Fibroblast of skin of left quadriceps (primary cell): Measurements from ENCODE around the gene SCN2A.
"Not testable (repeated sequence)": the region's sequence is repeated elsewhere in the genome, so short reads cannot be mapped to it uniquely, and the experiment has no call there.

Source experiments
- DNase-seq, 2 experiments: peaks; one replicate each; pipeline ENCODE4 v3.0.0-alpha.2; 2013; ENCODE audit warnings: low read depth in 2 of 2

SCN2A gene

DNA sequence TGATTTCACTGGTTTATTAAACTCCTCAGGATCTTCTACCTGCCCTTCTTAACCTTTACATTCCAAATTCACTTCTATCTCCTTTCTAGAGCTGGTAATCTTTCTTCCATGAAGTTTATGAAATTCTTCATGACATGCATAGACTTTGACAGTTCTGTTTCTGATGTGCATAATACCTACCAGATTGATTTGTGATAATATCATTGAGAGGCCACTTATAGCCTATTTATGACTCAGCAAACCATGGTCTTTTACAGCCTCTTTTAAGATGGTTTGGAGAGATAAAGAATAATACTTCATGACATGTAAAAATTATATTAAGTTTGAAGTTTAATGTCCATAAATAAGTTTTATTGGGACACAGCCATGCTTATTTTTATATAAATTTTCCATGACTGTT is 14.0 kb downstream of the SCN2A start:
- DNase-seq: no peak

DNA sequence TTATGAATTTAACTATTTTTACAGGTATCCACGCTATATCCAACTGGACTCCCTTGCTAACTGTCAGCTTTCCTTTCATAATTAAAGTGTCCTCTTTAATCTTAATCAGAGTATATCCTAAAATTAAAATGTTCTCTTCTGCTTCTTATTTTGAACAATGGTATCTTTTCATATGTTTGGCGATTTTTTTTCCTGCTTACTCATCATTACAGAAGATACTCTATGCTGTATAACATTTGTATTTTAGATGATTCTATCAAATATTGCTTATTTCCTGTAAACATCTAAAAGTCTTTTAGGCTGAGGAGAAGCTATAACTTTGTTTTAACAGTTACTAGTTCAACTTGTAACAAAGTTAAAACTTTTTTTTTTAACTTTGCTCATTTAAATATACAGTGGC is 17.4 kb downstream of the SCN2A start:
- no peak for DNase-seq

DNA sequence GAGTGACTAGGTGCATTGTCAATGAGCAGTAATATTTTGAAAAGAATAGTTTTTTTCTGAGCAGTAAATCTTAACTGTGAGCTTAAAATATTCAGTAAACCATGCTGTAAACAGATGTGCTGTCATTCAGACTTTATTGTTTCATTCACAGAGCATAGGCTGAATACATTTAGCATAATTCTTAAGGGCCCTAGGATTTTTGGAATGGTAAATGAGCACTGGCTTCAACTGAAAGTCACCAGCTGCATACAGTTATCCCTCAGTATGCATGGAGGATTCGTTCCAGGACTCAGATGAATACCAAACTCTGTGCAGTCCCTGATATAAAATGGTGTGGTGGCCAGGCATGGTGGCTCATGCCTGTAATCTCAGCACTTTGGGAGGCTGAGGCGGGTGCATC is 21.1 kb downstream of the SCN2A start:
- not testable (repeated sequence) for DNase-seq

DNA sequence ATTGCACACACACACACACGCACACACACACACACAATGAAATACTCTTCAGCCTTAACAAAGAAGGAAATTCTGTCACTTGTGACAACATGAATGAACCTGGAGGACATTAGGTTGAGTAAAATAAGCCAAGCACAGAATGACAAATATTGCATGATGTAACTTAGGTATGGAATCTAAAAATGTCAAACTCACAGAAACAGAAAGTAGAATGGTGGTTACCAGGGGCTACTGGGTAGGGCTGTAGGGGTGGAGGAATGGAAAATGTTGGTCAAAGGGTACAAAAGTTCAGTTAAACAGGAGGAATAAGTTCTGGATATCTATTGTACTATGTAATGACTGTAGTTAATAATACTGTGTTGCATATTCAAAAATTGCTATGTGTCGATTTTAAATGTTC is 29.5 kb downstream of the SCN2A start:
- DNase-seq: no peak

DNA sequence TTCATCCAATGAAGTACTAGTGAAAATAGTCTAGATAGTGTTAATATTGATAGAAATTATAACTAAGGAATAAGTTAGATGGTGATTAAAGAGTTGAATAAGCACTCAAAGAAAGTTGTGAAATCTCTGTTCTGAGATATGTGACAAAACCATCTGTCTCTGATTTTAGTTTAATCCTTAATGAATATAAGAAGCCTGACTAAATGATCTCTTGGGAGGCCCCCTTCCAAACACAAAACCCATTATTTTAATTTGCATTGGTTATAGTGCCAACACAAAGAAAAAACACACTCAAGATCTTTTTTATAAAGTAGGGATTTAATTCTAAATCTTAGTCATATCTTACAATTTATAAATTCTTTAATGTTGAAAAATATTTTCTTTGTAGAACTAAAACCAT is 34.0 kb downstream of the SCN2A start:
- DNase-seq: peak; percentile 10 to 13

DNA sequence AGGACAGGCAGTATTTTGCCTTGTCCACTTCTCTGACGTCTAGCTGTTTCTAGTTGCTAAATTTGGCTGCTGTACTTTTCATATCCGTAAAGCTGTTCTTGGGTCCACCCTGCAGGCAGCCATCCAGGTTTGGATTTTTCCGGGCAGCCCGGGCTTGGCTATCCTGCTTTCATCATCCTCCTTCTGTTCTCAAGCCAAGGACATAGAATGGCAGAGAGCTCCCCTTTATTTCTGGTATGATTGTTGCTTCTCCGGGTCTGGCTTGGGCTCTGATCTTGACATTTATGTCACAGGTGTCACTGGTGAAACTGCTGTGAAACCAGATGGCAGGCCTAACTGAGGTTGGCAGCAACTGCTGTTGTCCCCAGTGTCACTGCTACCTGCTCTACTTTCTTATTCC is 35.5 kb downstream of the SCN2A start:
- DNase-seq: no peak

DNA sequence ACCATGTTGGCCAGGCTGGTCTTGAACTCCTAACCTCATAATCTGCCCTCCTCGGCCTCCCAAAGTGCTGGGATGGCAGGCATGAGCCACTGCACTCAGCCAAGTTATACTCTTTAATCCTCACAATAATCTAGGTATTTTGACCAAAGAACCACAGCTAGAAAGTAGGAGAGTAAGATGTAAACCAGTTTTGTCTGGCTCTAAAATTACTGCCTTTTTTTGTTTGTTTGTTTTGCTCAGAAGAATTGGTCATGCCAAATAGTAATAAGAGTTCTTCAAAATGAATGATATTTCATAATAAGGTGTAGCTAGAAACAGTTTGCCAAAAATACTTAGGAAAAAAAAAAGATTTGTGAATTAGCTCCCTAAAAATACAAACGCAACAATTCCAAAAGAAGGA is 36.7 kb downstream of the SCN2A start:
- DNase-seq: no peak

DNA sequence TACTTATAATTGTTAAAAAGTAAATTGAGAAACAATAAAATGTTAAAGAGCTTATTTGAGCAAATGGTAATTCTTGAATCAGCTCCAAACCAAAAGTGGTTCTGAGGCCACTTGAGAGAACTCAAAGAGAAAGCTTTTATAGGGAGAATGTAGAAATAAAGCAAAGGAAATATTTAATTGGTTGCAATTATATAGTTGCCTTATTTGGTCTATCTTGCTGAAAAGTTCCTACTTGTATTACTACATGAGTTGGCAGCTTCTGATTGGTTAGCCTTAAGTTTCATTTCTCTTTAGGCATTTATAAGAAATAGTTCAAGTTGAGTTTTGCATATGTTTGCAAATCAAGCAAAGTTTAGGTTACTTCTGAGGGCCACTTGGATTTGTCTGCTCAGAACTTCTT is 38.1 kb downstream of the SCN2A start:
- DNase-seq: peak; percentile 7 to 11

DNA sequence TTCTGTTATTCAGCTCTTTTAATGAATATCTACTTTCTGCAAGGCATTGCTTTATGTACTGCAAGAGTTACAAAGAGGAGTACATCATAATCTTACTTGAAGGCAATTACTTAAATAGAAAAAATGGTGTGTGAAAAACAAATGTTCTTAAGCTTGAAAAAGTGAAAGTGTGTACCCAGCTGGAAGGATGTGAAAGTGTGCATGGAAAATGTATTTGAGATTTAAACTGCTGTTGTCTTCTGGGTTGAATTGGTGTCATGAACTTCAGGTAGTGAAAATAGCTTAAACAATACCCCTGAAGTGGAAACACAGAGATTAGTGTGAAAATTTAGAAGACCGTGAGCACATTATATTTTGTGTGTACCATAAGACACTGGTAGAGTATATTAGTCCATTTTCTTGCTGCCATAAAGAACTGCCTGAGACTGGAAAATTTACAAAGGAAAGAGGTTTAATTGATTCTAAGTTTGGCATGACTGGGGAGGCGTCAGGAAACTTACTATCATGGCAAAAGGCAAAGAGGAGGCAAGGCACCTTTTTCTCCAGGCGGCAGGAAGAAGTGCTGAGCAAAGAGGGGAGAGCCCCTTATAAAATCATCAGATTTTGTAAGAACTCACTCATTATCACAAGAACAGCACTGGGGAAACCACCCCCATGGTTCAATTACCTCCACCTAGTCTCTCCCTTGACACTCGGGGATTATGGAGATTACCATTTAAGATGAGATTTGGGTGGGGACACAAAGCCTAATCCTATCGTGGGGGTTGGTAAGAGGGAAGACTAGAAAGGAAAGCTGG is 38.8 kb downstream of the SCN2A start:
- no peak for DNase-seq

DNA sequence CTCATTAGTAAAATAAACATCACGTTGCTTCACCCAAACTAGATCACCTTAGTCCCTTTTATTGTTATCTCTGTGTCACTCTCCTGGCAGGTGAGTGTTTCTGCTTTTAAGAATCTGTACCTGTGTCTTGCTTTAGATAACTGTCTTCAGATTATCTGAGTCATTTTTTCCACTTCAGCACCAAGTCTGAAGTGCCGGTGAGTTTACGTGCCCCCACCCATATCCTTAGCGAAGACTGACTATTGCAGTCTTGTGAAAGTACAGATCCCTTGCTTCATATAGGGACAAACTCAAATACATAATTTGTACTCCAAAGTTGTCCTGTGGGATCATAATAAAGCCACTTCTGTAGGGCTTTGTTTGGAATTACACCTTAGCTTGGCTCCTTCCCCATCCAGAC is 41.1 kb downstream of the SCN2A start:
- no peak for DNase-seq

DNA sequence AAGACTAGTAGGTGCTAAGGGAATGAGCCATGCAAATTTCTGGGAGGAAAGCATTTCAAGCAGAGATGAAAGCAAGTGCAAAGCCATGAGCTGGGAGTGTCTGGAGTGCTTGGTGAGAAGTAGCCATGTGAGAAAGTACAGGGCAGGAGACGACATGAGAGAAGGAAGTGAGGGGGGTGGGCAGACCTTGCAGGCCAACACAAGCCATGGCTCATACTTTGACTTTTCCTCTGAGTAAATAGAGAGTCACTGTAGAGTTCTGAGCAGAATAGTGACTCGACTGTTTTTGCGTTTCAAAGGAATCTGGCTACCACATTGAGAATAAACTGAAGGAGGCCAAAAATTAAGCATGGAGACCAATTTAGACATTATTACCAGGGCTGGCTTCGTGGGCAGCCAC is 42.2 kb downstream of the SCN2A start:
- no peak for DNase-seq

DNA sequence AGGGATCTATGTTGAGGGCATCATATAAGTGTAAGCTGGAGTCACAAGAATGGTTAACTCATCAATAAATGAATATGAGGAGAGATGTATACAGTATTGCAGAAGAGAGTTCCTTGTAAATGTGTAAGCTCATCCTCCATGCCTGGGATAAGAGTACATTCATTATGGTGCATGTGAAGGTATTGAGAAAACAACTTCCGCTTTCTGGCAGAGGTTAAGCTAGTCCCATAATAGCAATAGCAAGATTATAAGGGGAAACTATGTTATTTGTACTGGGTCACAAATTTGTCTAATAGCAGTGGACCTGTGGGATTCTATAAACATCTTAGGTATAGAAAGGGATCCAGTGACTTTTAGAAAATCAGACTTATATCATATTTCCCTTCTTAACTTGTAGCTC is 44.1 kb downstream of the SCN2A start:
- no peak for DNase-seq

DNA sequence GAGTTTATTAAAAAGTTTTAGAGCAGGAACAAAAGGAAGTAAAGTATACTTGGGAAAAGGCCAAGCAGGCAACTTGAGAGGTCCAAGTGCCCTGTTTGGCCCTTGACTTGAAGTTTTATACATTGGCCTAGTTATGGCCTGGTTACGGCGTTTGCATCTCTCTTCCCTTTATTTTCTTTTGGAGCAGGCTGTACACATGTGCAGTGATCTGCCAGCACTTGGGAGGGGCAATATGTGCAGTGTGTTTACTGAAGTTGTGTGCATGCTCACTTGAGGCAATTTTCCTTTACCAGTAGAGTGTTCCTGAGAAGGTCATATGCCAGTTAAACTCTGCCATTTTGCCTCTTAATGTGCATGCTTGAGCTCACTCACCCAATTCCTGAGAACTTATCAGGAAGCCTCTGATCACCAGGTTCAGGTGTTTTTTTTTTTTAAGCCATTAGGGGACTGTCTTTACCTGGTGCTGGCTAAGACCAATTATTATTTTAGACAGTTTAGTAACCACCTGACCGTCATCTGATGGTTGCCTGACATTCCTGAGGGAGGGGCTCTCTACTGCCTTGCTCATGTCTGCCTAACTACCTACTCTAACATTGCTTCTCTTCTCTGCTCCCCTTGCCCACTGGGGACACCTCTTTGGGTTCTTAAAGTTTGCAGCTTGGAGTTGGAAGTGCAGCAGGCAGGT is 48.0 kb downstream of the SCN2A start:
- DNase-seq: no peak

DNA sequence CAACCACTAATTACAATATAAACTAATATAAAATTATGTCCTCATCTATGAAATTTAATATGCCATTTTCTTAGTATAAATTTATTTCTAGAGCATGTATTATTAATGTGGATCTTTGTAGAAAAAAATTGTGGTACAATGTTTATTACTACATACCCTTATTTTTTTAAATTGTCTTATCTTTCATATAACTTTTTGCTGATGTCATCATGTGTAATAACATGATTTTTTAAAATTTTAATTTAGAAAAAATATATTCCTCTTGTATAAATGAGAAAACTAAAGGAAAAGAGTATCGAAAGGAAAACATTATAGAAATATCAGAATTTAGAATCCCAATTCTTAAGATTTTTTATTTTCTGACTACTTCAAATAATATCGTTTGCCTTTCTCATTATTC is 49.9 kb downstream of the SCN2A start:
- DNase-seq: no peak

DNA sequence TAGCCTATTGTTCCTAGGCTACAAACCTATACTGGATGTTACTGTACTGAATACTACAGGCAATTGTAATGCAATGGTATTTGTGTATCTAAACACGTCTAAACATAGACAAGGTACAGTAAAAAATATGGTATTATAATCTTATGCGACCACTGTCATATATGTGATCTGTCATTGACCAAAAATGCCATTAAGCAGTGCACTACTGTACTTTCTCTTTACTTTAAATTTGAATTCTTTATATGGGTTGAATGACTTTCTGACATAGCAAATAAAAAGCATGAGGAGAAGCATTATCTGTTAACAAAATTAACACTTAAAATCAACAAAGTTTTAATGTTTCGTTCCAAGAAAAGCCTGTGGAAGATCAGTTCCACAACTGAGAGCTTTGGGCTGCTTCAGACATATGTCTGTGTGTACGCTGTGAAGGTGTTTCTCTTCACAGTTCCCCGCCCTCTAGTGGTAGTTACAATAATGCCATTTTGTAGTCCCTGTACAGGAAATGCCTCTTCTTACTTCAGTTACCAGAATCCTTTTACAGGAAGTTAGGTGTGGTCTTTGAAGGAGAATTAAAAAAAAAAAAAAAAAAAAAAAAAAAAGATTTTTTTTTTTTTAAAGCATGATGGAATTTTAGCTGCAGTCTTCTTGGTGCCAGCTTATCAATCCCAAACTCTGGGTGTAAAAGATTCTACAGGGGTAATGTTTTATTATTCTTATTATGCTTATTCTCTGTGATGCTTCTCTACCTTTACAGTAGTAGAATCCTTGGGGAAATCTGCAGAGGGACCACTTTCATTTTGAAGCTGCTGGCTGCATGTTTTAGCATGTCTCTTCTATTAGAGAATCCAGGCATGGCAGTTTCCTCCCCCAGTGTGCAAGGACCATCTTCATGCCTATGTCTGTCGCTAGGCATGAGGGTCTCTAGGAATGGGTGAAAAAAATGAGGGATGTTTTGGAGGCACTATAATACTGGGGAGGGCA is 54.5 kb downstream of the SCN2A start:
- peak; percentile 77 to 80 for DNase-seq

DNA sequence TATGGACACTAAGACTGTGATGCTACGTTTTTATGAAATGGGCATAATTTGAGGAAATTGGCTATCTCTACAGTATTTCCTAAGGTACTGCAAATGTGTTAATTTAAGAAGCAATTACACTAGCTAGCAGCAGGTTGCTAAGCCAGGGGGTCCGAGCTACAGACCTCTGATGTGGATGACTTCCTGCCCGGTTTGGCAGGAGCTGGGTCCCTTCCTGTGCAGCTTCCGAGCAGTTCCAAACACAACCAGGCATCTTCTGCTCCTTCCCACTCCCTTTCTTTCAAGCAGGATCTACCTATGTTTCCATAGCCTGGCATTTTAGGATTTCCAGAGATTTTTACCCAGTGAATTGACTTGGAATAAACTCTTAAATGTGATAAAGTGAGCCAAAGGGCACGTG is 55.7 kb downstream of the SCN2A start:
- DNase-seq: no peak

DNA sequence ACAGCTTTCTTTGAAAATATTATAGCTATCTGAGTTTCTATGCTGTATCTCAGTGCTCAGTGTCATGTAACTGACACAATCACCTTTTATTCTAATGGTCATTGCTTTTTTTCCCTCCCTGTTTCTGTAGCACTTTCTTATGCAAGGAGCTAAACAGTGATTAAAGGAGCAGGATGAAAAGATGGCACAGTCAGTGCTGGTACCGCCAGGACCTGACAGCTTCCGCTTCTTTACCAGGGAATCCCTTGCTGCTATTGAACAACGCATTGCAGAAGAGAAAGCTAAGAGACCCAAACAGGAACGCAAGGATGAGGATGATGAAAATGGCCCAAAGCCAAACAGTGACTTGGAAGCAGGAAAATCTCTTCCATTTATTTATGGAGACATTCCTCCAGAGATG is 56.4 kb downstream of the SCN2A start:
- no peak for DNase-seq

DNA sequence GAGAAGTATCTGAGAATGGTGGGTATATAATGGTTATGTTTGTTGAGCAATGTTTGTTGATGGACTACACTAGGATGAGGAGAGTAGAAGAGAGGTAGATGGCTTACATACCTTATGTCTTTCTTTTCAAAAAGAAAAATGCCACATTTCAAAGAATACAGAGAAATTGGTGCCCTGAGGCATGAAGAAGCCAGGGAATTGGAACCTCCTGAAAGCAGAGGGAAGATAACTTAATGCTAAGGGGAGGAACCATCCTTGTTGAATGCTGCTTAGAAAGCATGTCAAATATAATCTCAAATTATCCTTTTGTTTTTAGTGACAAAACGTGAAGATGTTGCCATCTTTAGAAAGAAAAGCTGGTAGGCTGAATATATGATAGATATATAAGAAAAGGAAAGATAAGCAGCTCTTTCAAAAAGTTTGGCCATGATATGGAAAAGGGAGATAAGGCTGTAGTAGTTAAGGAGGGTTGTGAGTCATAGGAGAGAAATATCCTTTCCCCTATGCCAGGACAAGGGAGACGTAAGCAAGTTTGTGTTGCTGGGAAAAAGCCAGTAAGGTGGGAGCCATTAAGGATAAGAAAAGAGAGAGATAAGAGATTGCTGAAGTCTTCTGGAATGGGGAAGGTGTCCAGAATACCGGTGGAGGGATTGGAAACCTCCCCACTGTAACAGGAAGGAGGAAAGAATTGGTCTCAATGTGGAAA is 66.3 kb downstream of the SCN2A start:
- no peak for DNase-seq

DNA sequence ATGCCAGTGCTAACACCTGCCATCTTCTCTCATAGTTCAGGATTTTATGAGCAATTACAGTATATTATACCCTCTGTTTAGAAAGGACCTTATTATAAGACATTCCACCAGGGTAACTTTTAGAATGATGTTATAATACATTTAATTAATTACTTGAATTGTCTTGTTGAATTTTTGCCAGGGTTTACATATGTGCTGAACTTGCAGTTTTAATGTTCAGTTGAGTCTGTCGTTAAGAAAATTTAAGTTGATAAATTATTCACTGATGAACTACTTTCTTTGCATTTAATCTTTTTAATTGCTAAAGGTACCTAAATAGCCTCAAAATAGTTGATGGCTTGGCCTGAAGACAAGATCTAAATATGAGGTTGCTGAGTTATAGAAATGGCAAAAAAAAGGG is 68.1 kb downstream of the SCN2A start:
- DNase-seq: no peak

DNA sequence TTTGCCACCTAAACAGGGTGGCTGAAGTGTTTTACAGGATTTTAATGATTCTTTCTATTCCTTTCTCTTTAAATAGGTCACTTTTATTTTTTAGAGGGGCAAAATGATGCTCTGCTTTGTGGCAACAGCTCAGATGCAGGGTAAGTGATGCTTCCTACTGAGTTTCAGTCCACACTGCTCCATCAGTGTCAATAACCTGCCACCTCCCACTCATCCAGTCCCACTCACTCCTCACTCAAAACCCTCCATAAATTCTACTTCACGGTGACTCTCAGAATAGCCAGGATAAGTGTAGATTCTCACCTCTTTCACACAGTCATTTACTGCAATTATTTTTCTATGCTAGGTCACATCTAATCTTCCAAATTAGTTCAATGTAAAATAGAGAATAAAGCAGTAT is 72.7 kb downstream of the SCN2A start:
- no peak for DNase-seq

DNA sequence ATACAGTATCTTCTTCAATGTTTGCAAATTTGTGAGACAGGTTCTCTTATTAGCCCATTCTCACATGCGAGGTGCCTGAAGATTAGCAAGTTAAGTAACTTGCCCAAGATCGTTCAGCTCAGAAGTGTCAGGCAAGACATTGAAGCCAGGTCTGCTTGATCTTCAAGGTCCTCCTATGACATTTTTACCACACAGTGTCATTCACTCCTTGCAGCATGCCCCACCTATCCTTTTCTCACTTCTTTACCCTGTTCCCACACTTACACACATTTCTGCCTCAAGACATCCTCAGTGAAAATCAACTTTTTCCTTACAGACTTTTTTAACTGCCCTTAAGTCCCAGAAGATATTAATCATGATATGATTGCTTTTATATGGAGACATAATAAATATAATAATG is 73.8 kb downstream of the SCN2A start:
- no peak for DNase-seq

DNA sequence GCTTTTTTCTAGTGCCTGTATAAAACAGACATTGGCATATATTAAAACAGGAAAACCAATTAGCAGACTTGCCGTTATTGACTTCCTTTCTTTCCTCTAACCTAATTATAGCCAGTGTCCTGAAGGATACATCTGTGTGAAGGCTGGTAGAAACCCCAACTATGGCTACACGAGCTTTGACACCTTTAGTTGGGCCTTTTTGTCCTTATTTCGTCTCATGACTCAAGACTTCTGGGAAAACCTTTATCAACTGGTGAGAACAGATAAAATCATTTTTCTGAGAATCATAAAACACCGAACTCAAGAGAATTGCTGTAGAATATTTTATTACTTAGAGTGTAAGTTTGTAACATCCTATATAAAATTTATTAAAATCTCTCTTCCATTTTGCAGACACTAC is 74.3 kb downstream of the SCN2A start:
- DNase-seq: no peak
